Measurements from ENCODE around the gene NRG4.

GRCh38 chr15:76024021-76024768, 12.0 kb upstream of the NRG4 start:
- TF ChIP-seq CTCF (IDR thresholded peaks at IDR 0.05) (no peak), POLR2A (IDR thresholded peaks at IDR 0.05) (no peak), POLR2AphosphoS5 (IDR thresholded peaks at IDR 0.05) (no peak)
